Measurements from ENCODE around the gene SHISA5.

DNA sequence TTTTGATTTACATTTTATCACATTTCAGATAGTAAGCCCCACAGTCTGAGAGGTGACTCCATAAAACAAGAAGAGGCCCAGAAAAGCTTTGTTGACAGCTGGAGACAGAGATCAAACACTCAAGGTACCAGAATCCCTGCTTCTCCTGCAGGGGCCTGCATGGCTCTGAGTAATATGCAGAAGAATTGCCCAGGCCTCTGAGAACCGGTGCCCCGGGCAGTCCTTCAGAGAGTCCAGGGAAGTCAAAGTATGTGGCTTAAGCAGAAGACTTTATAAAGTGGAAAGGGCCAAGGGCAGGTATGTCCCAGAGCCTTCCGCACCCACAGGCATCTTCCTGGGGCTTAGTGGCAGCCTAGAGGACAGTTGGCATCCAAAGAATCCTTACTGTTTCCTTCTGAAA is 44.6 kb downstream of the SHISA5 start:
- TF ChIP-seq, protein P1, sequence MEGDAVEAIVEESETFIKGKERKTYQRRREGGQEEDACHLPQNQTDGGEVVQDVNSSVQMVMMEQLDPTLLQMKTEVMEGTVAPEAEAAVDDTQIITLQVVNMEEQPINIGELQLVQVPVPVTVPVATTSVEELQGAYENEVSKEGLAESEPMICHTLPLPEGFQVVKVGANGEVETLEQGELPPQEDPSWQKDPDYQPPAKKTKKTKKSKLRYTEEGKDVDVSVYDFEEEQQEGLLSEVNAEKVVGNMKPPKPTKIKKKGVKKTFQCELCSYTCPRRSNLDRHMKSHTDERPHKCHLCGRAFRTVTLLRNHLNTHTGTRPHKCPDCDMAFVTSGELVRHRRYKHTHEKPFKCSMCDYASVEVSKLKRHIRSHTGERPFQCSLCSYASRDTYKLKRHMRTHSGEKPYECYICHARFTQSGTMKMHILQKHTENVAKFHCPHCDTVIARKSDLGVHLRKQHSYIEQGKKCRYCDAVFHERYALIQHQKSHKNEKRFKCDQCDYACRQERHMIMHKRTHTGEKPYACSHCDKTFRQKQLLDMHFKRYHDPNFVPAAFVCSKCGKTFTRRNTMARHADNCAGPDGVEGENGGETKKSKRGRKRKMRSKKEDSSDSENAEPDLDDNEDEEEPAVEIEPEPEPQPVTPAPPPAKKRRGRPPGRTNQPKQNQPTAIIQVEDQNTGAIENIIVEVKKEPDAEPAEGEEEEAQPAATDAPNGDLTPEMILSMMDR (IDR thresholded peaks at IDR 0.05; ENCODE audit: low read depth, low read length, missing input control): no peak
- no peak for TF ChIP-seq GABPA (IDR thresholded peaks at IDR 0.05 in 1 of 2, conservative IDR thresholded peaks at IDR 0.05 in 1 of 2)
